Measurements from ENCODE around the gene SHISA2. TPM values are rescaled to one million over a fixed set of nuclear protein-coding genes. Genes with fewer than 3 reads are reported as not detected.
A peak's percentile ranks its signal among the peaks of the same experiment; 100 is the strongest.
"Not testable (repeated sequence)": the region's sequence is repeated elsewhere in the genome, so short reads cannot be mapped to it uniquely, and the experiment has no call there.

Gene SHISA2
- polyA plus RNA-seq: not detected

- Mint-ChIP-seq H3K4me3 (peak within 1 kb of the TSS; percentile 22 to 69 (median 53)), H3K4me1 (peaks cover 5 to 11% of the 10 kb centered on the region in 2 donors), H3K27ac (no peak within 1 kb of the TSS), H3K9me3 (no peaks in the 10 kb centered on the region), H3K36me3 (no peaks in the 10 kb centered on the region), H3K27me3 (ENCODE audit: low read depth in 3 of 3) (peaks cover 4 to 29% (median 7%) of the 10 kb centered on the region in 3 donors)
- no peak for DNase-seq
Measured at GRCh38 chr13:26051657-26052311, at the start of gene SHISA2. TSS of gene SHISA2 (minus strand) at chr13:26052016. CDS start at chr13:26050975, 1,041 bp downstream.

GRCh38 chr13:26095846-26096610, 44.2 kb upstream of the SHISA2 start:
- peaks cover 0 to 4% (median 0%) of the 10 kb centered on the region in 3 donors for H3K27me3 Mint-ChIP-seq (ENCODE audit: low read depth in 3 of 3)
- no peak overlapping the region for H3K27ac Mint-ChIP-seq
- no peaks in the 10 kb centered on the region for H3K36me3 Mint-ChIP-seq
- no peaks in the 10 kb centered on the region for H3K4me1 Mint-ChIP-seq
- H3K9me3 Mint-ChIP-seq: no peaks in the 10 kb centered on the region
- DNase-seq: no peak
- no peak overlapping the region for H3K4me3 Mint-ChIP-seq

- Mint-ChIP-seq H3K4me3 (no peak overlapping the region), H3K27ac (no peak overlapping the region), H3K4me1 (no peaks in the 10 kb centered on the region), H3K9me3 (no peaks in the 10 kb centered on the region), H3K27me3 (ENCODE audit: low read depth in 3 of 3) (peaks cover 0 to 4% (median 0%) of the 10 kb centered on the region in 3 donors), H3K36me3 (no peaks in the 10 kb centered on the region)
- no peak for DNase-seq
Measured at GRCh38 chr13:26095338-26095737, 43.5 kb upstream of the SHISA2 start.

- H3K36me3 Mint-ChIP-seq, H3K27ac Mint-ChIP-seq, H3K4me3 Mint-ChIP-seq, H3K9me3 Mint-ChIP-seq, H3K4me1 Mint-ChIP-seq, DNase-seq: not testable (repeated sequence)
- H3K27me3 Mint-ChIP-seq (ENCODE audit: low read depth in 3 of 3): peaks cover 2 to 13% (median 2%) of the 10 kb centered on the region in 3 donors
Measured at GRCh38 chr13:26076821-26077220, 25.0 kb upstream of the SHISA2 start.

- no peaks in the 10 kb centered on the region for H3K9me3 Mint-ChIP-seq
- no peak overlapping the region for H3K27ac Mint-ChIP-seq
- H3K27me3 Mint-ChIP-seq (ENCODE audit: low read depth in 3 of 3): peaks cover 2 to 14% (median 3%) of the 10 kb centered on the region in 3 donors
- no peak overlapping the region for H3K4me3 Mint-ChIP-seq
- H3K4me1 Mint-ChIP-seq: no peaks in the 10 kb centered on the region
- DNase-seq: no peak
- H3K36me3 Mint-ChIP-seq: no peaks in the 10 kb centered on the region
Measured at GRCh38 chr13:26075498-26075897, 23.7 kb upstream of the SHISA2 start.

- Mint-ChIP-seq H3K27ac (no peak overlapping the region), H3K36me3 (no peaks in the 10 kb centered on the region), H3K4me3 (no peak overlapping the region), H3K9me3 (no peaks in the 10 kb centered on the region), H3K27me3 (ENCODE audit: low read depth in 3 of 3) (peaks cover 2 to 10% (median 3%) of the 10 kb centered on the region in 3 donors), H3K4me1 (no peaks in the 10 kb centered on the region)
- no peak for DNase-seq
Measured at GRCh38 chr13:26074706-26075105, 22.9 kb upstream of the SHISA2 start.

GRCh38 chr13:26072335-26072734, 20.5 kb upstream of the SHISA2 start:
- not testable (repeated sequence) for H3K27ac Mint-ChIP-seq; H3K4me1 Mint-ChIP-seq; H3K27me3 Mint-ChIP-seq (ENCODE audit: low read depth in 3 of 3); H3K9me3 Mint-ChIP-seq; H3K36me3 Mint-ChIP-seq; H3K4me3 Mint-ChIP-seq
- peak in 1 of 3 donors; percentile 8 for DNase-seq

GRCh38 chr13:26071691-26072090, 19.9 kb upstream of the SHISA2 start:
- Mint-ChIP-seq H3K4me1 (no peaks in the 10 kb centered on the region), H3K27ac (peak overlapping the region in 1 of 6 donors; percentile 51), H3K9me3 (no peaks in the 10 kb centered on the region), H3K4me3 (no peak overlapping the region), H3K27me3 (ENCODE audit: low read depth in 3 of 3) (peaks cover 2 to 10% (median 3%) of the 10 kb centered on the region in 3 donors), H3K36me3 (no peaks in the 10 kb centered on the region)
- no peak for DNase-seq

GRCh38 chr13:26069642-26070041, 17.8 kb upstream of the SHISA2 start:
- H3K4me3 Mint-ChIP-seq; H3K36me3 Mint-ChIP-seq; H3K27ac Mint-ChIP-seq; H3K27me3 Mint-ChIP-seq (ENCODE audit: low read depth in 3 of 3); DNase-seq; H3K9me3 Mint-ChIP-seq; H3K4me1 Mint-ChIP-seq: not testable (repeated sequence)

- H3K9me3 Mint-ChIP-seq; DNase-seq; H3K4me3 Mint-ChIP-seq; H3K27ac Mint-ChIP-seq; H3K36me3 Mint-ChIP-seq; H3K4me1 Mint-ChIP-seq; H3K27me3 Mint-ChIP-seq (ENCODE audit: low read depth in 3 of 3): not testable (repeated sequence)
Measured at GRCh38 chr13:26068372-26068771, 16.6 kb upstream of the SHISA2 start.

GRCh38 chr13:26067601-26068000, 15.8 kb upstream of the SHISA2 start:
- Mint-ChIP-seq H3K4me3 (no peak overlapping the region), H3K27me3 (ENCODE audit: low read depth in 3 of 3) (peaks cover 0 to 10% (median 10%) of the 10 kb centered on the region in 3 donors), H3K9me3 (no peaks in the 10 kb centered on the region), H3K4me1 (no peaks in the 10 kb centered on the region), H3K27ac (no peak overlapping the region), H3K36me3 (no peaks in the 10 kb centered on the region)
- DNase-seq: no peak

- DNase-seq, H3K4me3 Mint-ChIP-seq: not testable (repeated sequence)
Measured at GRCh38 chr13:26066492-26066891, 14.7 kb upstream of the SHISA2 start.

GRCh38 chr13:26062853-26063444, 11.1 kb upstream of the SHISA2 start:
- Mint-ChIP-seq H3K4me3 (no peak overlapping the region), H3K4me1 (no peaks in the 10 kb centered on the region), H3K9me3 (no peaks in the 10 kb centered on the region), H3K27ac (no peak overlapping the region), H3K27me3 (ENCODE audit: low read depth in 3 of 3) (peaks cover 2 to 17% (median 8%) of the 10 kb centered on the region in 3 donors), H3K36me3 (no peaks in the 10 kb centered on the region)
- DNase-seq: peak in 1 of 3 donors; percentile 30

More at GRCh38 chr13:26066492-26066891, 14.7 kb upstream of the SHISA2 start:
- H3K4me1 Mint-ChIP-seq; H3K9me3 Mint-ChIP-seq; H3K27me3 Mint-ChIP-seq (ENCODE audit: low read depth in 3 of 3); H3K27ac Mint-ChIP-seq; H3K36me3 Mint-ChIP-seq: not testable (repeated sequence)

GRCh38 chr13:26061947-26062346, 10.1 kb upstream of the SHISA2 start:
- Mint-ChIP-seq H3K27ac (no peak overlapping the region), H3K4me3 (no peak overlapping the region), H3K27me3 (ENCODE audit: low read depth in 3 of 3) (peaks cover 2 to 17% (median 8%) of the 10 kb centered on the region in 3 donors), H3K9me3 (no peaks in the 10 kb centered on the region), H3K4me1 (no peaks in the 10 kb centered on the region), H3K36me3 (no peaks in the 10 kb centered on the region)
- DNase-seq: no peak
